ENCODE results near the gene MRC1.

GRCh38 chr10:17867056-17867455 is 57.9 kb downstream of the MRC1 start:
- TF ChIP-seq ZNF274 (IDR thresholded peaks at IDR 0.05; ENCODE audit: low read depth, low read length) (no peak), YY1 (IDR thresholded peaks at IDR 0.05; ENCODE audit: insufficient read depth, insufficient read length) (no peak)
